ENCODE results near the gene NOC2L.

The NOC2L gene

DNA sequence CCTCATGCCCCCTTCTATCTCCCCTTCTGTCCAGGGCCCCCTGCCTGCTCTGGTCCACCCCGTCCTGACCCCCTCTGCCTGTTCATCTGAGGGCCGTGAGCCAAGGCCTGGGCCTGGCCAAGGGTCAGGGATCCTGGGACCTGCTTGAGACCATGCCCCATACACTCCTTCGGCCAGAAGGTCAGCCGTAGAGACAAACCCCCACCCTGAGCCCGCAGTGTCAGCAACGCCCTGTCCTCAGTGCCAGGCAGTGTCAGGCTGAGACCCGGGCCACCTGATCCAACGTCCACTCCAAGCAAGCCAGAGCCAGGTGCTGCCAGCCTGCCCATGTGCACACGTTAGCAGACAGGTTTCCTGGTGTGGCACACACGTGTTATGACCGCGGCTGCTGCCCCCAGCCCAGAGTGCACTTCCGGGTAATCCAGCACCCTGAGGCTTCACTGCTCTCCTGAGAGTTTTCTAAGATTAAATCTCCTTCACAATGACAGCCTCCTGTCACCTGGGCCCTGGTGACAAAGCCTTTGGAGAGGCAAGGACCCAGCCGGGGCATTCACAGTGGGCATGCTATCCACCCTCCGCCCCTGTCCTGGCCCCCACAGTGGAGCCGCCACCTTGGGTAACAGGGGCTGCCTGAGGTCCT, 45.4 kb downstream of the NOC2L start:
- no peak for DNase-seq

GRCh38 chr1:912740-913301, 46.2 kb downstream of the NOC2L start:
- no peak for DNase-seq

GRCh38 chr1:911875-912739, 46.9 kb downstream of the NOC2L start:
- DNase-seq = no peak

DNA sequence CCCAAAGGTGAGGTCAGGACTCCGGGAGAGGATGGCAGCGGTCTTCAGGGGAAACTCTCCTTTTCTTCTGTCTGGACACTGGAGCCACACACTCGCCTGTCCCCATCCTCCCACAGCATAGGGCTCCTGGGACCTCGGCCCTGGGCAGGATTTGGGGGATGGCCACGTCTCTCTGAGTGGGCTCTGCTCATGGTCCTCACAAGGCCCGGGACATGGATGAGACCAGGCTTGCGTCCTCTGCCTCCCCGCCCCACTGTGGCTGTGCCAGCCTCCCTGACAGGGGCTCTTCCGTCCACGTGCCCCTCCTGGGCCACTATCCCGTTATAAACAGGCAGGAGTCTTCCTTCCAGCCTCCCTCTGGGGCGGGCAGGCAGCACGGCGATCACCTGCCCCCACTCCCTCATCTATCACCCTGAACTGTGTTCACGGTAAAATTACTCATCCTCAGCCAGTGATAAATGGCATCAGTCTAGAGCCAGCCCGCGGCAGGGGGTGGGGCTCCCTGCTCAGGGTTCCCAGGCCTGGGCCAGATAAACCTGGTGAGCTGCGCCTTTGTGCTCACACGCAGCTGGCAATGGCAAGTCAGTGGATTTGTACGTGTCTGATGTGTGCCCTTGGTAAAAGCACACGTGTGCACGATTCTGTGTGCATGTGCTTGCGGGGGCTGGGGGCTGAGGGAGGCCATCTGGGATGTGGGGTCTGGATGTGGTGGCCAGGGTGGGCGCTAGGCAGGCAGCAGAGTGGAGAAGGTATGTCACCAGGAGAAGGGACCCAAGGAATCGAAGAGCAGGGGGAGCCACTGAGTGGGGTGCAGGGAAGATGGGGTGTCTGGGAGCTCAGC, 48.0 kb downstream of the NOC2L start:
- DNase-seq = no peak

GRCh38 chr1:910311-910880, 48.7 kb downstream of the NOC2L start:
- DNase-seq = no peak

DNA sequence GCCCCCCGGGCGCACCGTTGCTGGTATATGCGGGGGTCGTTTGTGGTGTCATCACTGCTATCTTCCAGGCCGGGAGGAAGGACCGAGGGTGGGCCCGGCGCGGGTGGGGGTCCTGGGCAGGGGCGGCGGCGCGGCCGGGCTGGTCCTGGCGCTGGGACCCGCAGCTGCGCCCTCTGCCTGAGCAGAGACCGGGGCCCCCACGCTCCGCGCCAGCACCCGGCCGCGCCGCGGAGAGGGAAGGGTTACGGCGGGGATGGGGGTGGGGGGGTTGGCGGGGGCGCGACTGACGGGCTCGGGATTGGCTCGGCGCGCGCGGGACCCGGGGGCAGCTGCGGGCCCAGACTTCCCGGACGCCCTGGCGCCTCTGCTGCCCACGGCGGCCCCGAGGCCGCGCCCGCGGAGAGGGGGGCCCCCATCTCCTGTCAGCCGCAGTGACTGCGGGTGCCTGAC, 49.2 kb downstream of the NOC2L start:
- no peak for DNase-seq

- DNase-seq = no peak
Measured at GRCh38 chr1:908661-909060, 50.4 kb downstream of the NOC2L start.

GRCh38 chr1:907611-908451, 51.2 kb downstream of the NOC2L start:
- no peak for DNase-seq

- DNase-seq = peak; percentile 56
Measured at GRCh38 chr1:906600-907420, 52.2 kb downstream of the NOC2L start.

- DNase-seq = no peak
Measured at GRCh38 chr1:905811-906599, 53.1 kb downstream of the NOC2L start.

DNA sequence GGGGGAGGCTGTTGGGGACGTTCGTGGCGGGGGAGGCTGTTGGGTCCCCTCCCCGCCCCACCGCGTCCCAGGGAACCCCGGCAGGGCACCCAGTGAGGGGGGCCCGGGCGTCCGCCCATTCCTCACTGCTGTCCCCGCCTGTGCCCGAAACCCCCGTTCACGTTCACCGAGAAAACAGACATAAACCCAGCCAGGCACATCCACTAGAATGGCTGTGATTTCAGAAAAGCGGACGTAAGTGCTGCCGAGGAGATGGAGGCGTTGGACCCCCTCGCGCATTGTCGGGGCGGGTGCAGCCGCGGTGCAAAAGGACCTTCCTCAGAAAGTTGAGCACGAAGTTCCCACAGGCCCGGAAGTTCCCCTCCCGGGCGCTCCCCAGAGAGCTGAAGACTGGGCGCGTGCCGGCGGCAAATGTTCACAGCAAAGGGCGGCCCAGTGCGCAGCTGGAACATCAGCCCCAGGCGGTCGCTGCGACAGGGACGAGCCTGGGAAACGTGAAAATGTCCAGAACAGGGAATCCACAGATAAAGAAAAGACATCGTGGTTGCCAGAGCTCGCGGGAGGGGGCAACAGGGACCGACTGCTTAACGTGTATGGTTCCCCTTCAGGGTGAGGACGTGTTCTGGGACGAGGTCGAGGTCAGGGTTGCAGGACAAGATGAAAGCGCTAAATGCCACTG, 53.8 kb downstream of the NOC2L start:
- no peak for DNase-seq

- DNase-seq = peak; percentile 83
Measured at GRCh38 chr1:904310-904950, 54.6 kb downstream of the NOC2L start.

DNA sequence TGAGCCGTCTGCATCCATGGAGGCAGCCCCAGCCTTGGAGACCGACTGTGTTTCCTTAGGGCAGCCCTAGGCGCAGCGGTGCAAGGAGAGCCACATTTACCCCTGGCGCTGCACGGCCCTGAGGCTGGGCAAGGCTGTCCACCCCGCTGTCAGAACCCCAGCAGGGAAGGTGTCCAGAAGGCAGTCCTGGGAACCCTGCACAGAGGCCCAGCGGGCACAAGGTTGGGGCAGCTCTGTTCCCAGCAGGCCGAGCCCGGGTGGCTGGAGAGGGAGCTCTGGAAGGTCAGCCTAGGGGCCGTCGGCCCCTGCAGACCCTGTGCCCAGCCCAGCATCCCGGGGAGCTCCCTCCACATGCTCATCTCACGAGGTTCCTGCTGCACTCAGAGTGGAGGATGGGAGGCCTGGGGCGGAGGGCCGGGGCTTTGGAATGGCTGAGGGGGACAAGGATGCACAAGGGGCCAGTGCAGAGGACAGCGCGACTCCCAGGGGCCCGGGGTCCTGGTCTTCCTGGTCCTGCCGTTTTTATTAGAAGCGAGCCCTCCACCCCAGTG, 55.3 kb downstream of the NOC2L start:
- no peak for DNase-seq

DNA sequence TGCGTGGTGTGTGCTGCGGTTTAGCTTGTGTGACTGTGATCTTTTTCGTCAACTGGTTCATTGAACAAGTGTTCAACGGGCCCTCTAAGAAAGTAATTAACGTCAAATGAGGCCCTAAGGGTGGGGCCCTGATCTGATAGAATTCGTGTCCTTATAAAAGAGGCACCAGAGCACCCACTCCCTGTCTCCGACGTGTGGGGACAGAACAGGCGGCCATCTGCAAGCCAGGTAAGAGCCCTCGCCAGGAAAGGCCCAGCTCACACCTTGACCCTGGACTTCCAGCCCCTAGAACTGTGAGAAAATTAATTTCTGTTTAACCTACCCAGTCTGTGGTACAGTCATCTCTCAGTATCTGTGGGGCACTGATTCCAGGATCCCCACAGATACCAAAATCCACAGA, 55.8 kb downstream of the NOC2L start:
- no peak for DNase-seq

DNA sequence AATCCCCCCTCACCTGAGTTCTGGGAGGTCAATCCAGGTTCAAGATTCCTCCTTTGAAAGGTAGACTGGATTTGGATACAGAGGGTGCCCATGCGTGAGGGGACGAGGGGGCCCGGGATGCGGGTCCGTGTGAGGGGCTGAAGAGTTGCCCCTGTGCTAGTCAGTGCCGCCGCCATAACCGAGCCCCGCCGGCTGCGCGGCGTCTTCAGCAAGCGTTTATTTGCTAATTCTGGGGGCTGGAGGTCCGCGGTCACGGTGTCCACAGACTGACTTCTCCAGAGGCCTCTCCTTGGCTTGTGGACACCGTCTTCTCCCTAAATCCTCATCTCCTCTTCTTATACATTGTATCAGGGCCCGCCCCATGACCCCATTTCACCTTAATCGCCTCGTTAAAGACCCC, 56.3 kb downstream of the NOC2L start:
- DNase-seq = no peak

DNA sequence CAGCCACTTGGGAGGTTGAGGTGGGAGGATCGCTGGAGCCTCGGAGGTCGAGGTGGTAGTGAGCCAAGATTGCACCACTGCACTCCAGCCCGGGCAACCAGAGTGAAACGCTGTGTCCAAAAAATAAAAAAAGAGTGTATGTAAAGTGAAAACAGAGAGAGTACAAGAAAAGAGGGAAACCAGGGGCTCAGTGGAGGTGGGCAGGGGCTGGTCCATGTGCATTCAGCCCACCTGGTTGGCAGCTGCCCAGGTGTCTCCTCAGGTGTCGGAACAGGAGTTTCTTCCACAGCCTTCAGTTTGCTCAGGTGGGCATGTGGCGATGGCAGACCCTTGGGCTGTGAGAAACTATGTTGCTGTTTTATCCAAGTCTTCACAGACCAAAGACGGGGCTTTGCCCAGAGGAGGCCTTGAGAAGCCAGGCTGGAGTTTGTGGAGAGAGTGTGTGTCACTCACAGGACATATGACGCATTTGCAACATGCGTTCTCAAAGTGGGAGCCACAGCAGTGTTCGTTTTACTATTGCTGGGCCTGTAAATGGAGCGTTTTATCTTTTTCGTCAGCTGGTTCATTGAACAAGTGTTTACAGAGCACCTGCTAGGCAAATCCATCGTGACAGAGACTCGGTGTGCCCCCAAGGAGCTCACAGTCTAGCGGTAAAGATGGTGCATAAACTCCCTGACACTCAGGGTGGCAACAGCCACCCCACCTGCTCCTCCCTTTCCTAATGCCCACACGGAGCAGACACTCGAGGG, 57.8 kb downstream of the NOC2L start:
- no peak for DNase-seq

GRCh38 chr1:899636-900317, 59.3 kb downstream of the NOC2L start:
- no peak for DNase-seq
